Activated T-helper 17 cell treated with anti-CD3 and anti-CD28 coated beads, Interleukin-2, amount 50 U/mL, for 72 hours (primary cell): ENCODE data around the gene PERM1. TPM values are rescaled to one million over a fixed set of nuclear protein-coding genes. Genes with fewer than 3 reads are reported as not detected.

Experiments used
- ATAC-seq: fragments of 150-1000 bp; cut with Tn5 transposase; replicated peaks from 2 replicates; pipeline ENCODE4 v1.10.0; 2021; ENCODE audit warnings: mild to moderate bottlenecking, moderate library complexity
- H3K27ac Mint-ChIP-seq: one replicate; pipeline ENCODE4 v1.8.0; 2022; ENCODE audit warnings: mixed read lengths
- H3K27me3 Mint-ChIP-seq: one replicate; pipeline ENCODE4 v1.8.0; 2022; ENCODE audit warnings: mixed read lengths
- H3K36me3 Mint-ChIP-seq: one replicate; pipeline ENCODE4 v1.8.0; 2022; ENCODE audit warnings: low read depth, mild to moderate bottlenecking, mixed read lengths
- H3K4me1 Mint-ChIP-seq: one replicate; pipeline ENCODE4 v1.8.0; 2022; ENCODE audit warnings: mixed read lengths
- H3K4me3 Mint-ChIP-seq: one replicate; pipeline ENCODE4 v1.8.0; 2022; ENCODE audit warnings: mild to moderate bottlenecking, mixed read lengths
- H3K9me3 Mint-ChIP-seq: one replicate; pipeline ENCODE4 v1.8.0; 2022; ENCODE audit warnings: mixed read lengths
- total RNA-seq, 2 donors: library from RNA; stranded (reverse); gene quantifications; one replicate each; pipeline ENCODE4 v1.2.3, GENCODE V29; 2022

The PERM1 gene
- total RNA-seq, 2 donors from 2014 or later: not detected

DNA sequence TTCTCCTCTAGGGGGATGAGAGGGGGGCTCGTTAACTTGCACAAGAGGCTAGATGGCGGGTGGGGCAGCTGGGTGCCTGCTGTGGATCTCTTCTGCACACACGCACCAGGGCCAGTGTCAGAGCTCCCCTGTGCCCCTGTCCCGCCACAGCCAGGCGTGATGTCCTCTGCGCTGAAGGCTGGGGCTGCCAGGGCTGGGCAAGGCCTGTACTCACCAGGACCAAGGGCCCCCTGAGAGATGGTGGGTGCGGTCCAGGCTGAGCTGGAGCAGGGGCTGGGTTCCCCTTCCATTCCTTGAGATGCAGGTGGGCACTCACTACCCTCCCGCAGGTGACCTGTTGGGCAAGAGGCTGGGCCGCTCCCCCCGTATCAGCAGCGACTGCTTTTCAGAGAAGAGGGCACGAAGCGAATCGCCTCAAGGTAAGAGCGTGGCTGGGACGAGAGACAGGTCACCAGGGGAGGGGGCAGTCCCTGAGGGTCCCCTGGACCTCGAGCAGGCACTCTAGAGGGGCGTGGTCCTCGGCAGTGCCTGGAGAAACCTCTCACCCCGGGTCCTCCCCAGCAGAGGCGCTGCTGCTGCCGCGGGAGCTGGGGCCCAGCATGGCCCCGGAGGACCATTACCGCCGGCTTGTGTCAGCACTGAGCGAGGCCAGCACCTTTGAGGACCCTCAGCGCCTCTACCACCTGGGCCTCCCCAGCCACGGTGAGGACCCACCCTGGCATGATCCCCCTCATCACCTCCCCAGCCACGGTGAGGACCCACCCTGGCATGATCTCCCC is 43.0 kb downstream of the PERM1 start:
- no peak for ATAC-seq
- Mint-ChIP-seq H3K4me3 (no peak overlapping the region), H3K9me3 (no peaks in the 10 kb centered on the region)

GRCh38 chr1:938088-938683 is 43.7 kb downstream of the PERM1 start:
- H3K4me1 Mint-ChIP-seq: no peaks in the 10 kb centered on the region
- no peak overlapping the region for H3K4me3 Mint-ChIP-seq
- H3K27ac Mint-ChIP-seq: no peak overlapping the region
- ATAC-seq: peak; percentile 60
- no peaks in the 10 kb centered on the region for H3K9me3 Mint-ChIP-seq
- peaks cover 3% of the 10 kb centered on the region for H3K36me3 Mint-ChIP-seq
- peaks cover 15% of the 10 kb centered on the region for H3K27me3 Mint-ChIP-seq

More for the DNA sequence above, 43.0 kb downstream of the PERM1 start:
- Mint-ChIP-seq H3K36me3 (peaks cover 8% of the 10 kb centered on the region), H3K4me1 (no peaks in the 10 kb centered on the region), H3K27ac (no peak overlapping the region), H3K27me3 (peaks cover 15% of the 10 kb centered on the region)

DNA sequence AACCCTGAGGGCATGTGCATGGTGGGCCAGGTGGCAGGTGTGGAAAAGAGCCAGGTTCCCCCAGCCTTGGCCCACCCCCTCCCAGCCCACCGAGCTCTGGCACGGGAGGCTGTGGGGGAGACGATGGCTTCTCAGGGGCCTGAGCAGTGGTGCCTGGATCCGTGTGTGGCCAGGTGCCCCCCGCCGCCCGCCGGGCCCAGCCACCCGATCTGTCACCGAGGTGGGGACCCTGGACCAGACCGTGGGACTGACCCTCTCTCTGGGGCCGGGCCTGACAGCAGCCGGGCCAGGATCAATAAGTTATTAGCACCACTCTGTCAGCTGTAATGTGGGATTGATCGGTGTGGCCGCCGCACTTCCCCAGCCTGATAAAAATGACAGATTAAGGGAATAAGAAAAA is 44.4 kb downstream of the PERM1 start:
- H3K36me3 Mint-ChIP-seq: no peaks in the 10 kb centered on the region
- no peak overlapping the region for H3K27ac Mint-ChIP-seq
- no peak for ATAC-seq
- no peaks in the 10 kb centered on the region for H3K4me1 Mint-ChIP-seq
- H3K9me3 Mint-ChIP-seq: no peaks in the 10 kb centered on the region
- peaks cover 15% of the 10 kb centered on the region for H3K27me3 Mint-ChIP-seq
- no peak overlapping the region for H3K4me3 Mint-ChIP-seq

DNA sequence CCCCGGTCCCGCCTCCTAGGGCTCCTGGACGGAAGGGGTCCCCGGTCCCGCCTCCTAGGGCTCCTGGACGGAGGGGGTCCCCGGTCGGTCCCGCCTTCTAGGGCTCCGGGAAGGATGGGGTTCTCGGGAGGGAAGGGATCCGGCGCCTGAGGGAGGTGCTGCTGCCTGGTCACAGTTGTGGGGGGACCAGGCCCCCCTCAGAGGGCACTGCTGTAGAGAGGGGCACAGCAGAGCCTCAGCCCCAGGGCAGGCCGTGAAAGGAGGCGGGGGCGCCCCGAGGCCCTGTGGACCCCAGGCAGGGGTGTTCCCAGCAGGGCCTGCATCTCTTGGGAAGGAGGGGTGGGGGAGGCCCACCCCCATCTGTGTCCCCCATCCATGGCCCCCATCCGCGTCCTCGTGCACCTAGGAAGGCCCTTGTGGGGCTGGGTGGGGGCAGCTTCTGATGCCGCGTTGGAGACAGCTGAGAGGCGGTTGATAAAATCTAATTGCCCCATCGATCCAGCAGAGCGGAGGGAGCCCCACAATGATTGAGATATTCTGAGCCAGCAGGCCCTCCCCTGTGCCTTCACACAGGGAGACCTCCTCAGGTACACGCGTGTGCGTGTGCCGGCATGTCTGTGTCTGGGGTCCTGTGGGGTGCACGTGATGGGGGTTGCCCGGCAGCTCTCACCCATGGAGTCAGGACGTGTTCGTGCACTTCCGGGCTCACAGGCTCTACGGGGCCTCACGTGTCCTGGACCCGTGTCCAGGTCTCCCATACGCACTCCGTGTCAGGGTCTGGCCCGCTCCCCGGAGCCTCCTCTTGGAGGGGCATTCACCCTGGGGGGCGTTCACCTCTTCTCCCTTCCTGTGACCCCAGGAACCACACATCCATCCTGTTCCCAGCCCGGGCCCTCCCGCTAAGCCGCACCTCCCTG is 45.3 kb downstream of the PERM1 start:
- no peaks in the 10 kb centered on the region for H3K9me3 Mint-ChIP-seq
- peaks cover 15% of the 10 kb centered on the region for H3K27me3 Mint-ChIP-seq
- no peak overlapping the region for H3K27ac Mint-ChIP-seq
- ATAC-seq: no peak
- no peaks in the 10 kb centered on the region for H3K36me3 Mint-ChIP-seq
- no peaks in the 10 kb centered on the region for H3K4me1 Mint-ChIP-seq
- H3K4me3 Mint-ChIP-seq: no peak overlapping the region

DNA sequence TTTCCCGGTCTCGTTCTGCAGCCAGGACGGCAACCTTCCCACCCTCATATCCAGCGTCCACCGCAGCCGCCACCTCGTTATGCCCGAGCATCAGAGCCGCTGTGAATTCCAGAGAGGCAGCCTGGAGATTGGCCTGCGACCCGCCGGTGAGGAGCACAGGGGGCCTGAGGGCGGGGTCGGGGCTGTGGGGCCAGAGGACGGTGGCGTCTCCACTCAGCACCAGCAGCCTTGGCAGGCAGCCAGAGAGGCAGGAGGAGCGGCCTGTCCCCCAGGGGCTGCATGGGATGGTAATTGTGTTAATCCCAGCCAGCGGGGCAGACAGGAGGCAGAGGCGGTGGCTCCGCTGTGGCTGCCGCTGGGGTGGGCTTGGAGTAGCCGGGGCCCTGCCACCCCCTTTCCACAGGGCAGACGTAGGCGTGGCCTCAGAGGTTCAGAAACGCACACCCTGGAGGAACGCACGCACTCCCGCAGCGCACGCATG is 46.1 kb downstream of the PERM1 start:
- peaks cover 14% of the 10 kb centered on the region for H3K27me3 Mint-ChIP-seq
- no peak overlapping the region for H3K4me3 Mint-ChIP-seq
- no peak overlapping the region for H3K27ac Mint-ChIP-seq

DNA sequence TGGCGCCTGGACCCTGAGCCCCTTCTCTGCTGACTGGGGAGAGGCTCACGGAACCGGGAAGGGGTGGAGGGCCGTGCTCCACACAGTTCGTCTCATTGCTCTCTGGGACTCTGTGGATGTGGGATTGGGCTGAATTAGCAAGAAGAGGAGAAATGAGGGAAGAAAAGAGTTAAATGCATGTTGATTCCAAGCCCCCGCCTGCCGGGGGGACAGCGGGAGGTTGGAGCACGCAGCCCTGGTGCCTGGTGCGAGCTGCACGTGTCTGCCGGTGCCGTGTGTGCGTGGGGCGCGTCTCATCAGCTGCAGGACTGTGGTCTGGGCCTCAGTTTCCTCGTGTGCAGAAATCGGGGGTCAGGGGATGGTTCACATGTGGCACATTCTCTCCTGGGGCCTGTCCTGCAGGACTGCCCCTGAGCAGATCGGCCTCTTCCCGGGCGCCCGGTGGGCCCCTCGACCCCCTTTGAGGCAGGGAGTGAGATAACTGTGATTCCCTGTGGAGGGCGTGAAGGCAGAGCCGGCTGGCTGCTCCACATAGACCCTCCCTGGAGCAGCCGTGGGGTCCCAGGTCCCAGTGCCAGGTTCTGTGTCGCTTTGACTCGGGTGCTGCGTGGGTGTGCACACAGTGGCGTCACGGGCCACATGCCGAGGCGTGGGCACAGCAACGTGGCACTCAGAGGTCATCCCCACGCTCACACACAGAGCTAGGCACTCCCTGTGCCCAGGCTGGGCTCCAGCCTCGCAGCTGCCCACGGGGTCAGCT is 46.7 kb downstream of the PERM1 start:
- Mint-ChIP-seq H3K9me3 (no peaks in the 10 kb centered on the region), H3K27ac (no peak overlapping the region), H3K27me3 (peaks cover 14% of the 10 kb centered on the region), H3K4me3 (no peak overlapping the region), H3K4me1 (no peaks in the 10 kb centered on the region), H3K36me3 (no peaks in the 10 kb centered on the region)
- ATAC-seq: no peak

More for the DNA sequence above, 46.1 kb downstream of the PERM1 start:
- H3K9me3 Mint-ChIP-seq: no peaks in the 10 kb centered on the region
- no peak for ATAC-seq
- H3K36me3 Mint-ChIP-seq: no peaks in the 10 kb centered on the region
- H3K4me1 Mint-ChIP-seq: no peaks in the 10 kb centered on the region

DNA sequence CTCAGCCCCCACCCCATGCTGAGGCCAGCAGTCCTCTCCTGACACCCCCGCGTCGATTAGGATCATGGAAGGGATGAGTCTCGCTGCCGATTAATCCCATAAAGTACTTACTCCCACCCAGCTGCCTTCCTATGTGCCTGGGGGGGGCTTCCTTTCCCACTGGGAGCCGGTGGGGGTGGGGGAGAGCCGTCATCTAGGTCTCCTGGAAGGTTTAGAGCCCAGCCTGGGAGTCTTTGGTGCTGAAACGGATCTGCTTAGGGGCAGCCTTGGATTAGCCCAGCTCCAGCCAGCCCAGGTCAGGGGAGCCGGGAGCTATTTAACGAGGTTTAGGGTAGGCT is 48.3 kb downstream of the PERM1 start:
- Mint-ChIP-seq H3K4me3 (no peak overlapping the region), H3K27ac (no peak overlapping the region), H3K36me3 (no peaks in the 10 kb centered on the region), H3K27me3 (peaks cover 11% of the 10 kb centered on the region), H3K4me1 (no peaks in the 10 kb centered on the region), H3K9me3 (no peaks in the 10 kb centered on the region)
- ATAC-seq: no peak

DNA sequence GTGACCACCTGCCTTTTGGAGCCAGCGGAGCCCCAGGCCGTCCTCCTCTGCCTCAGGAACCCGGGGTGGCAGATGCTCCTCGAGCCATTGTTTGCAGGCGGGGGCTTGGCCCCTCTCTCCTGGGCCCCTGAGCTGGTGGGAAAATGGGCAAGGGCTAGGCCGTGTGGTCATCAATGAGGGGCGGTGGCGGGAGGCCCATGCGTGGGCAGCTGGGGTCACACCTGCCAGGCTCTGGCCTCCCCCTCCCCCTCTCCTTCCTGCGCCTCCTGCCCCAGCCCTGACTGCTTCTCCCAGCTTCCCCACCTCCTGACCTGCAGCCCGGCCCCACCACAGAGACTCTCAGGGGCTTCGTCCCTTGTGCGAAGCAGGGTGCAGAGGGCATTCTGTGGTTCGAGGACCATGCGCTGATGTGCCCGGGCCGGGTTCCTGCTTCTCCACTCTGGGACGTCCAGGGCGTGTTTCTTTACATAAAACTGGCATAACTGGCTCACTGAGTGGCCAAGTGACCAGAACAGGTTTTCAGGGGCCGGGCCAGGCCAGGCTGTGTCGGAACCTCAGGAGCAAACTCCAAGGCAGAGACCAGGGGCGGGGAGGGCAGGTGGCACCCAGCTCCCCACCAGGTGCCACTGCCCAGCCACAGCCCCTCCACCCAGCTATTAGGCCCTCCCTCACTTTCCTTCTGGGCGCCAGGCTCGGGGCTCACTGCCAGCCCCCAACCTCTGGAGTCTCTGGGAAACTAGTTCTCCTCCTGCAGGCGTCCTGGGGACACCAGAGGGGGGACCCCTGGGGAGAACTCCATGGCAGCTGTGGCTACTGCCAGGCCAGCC is 48.9 kb downstream of the PERM1 start:
- Mint-ChIP-seq H3K9me3 (no peaks in the 10 kb centered on the region), H3K27me3 (peaks cover 11% of the 10 kb centered on the region), H3K4me1 (no peaks in the 10 kb centered on the region), H3K36me3 (no peaks in the 10 kb centered on the region), H3K27ac (no peak overlapping the region), H3K4me3 (no peak overlapping the region)
- no peak for ATAC-seq

DNA sequence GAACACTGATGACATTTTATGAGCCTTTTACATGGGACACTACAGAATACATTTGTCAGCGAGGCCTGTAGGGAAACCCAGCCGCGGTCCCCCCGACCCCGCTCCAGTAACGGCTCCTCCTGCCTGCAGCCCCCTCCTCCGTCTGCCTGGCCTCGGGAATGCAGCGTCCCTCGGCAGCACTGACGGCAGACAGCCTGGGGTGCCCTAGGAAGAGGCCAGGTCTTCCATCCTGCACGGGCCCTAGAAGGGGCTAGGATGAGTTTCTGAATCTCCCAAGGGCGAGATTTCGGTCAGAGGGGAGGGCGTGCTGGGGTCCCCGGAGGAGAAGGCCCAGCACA is 49.8 kb downstream of the PERM1 start:
- ATAC-seq: no peak
- H3K9me3 Mint-ChIP-seq: no peaks in the 10 kb centered on the region
- H3K27ac Mint-ChIP-seq: no peak overlapping the region
- H3K4me3 Mint-ChIP-seq: no peak overlapping the region
- H3K27me3 Mint-ChIP-seq: peaks cover 8% of the 10 kb centered on the region
- H3K4me1 Mint-ChIP-seq: no peaks in the 10 kb centered on the region
- H3K36me3 Mint-ChIP-seq: no peaks in the 10 kb centered on the region

GRCh38 chr1:931380-932172 is 50.3 kb downstream of the PERM1 start:
- no peak overlapping the region for H3K27ac Mint-ChIP-seq

GRCh38 chr1:930633-931138 is 51.2 kb downstream of the PERM1 start:
- Mint-ChIP-seq H3K27ac (no peak overlapping the region), H3K9me3 (no peaks in the 10 kb centered on the region), H3K36me3 (no peaks in the 10 kb centered on the region), H3K27me3 (peaks cover 16% of the 10 kb centered on the region), H3K4me3 (no peak overlapping the region), H3K4me1 (no peaks in the 10 kb centered on the region)
- no peak for ATAC-seq

More at GRCh38 chr1:931380-932172, 50.3 kb downstream of the PERM1 start:
- H3K9me3 Mint-ChIP-seq: no peaks in the 10 kb centered on the region
- no peak for ATAC-seq
- peaks cover 11% of the 10 kb centered on the region for H3K27me3 Mint-ChIP-seq
- H3K4me1 Mint-ChIP-seq: no peaks in the 10 kb centered on the region
- no peak overlapping the region for H3K4me3 Mint-ChIP-seq
- no peaks in the 10 kb centered on the region for H3K36me3 Mint-ChIP-seq

DNA sequence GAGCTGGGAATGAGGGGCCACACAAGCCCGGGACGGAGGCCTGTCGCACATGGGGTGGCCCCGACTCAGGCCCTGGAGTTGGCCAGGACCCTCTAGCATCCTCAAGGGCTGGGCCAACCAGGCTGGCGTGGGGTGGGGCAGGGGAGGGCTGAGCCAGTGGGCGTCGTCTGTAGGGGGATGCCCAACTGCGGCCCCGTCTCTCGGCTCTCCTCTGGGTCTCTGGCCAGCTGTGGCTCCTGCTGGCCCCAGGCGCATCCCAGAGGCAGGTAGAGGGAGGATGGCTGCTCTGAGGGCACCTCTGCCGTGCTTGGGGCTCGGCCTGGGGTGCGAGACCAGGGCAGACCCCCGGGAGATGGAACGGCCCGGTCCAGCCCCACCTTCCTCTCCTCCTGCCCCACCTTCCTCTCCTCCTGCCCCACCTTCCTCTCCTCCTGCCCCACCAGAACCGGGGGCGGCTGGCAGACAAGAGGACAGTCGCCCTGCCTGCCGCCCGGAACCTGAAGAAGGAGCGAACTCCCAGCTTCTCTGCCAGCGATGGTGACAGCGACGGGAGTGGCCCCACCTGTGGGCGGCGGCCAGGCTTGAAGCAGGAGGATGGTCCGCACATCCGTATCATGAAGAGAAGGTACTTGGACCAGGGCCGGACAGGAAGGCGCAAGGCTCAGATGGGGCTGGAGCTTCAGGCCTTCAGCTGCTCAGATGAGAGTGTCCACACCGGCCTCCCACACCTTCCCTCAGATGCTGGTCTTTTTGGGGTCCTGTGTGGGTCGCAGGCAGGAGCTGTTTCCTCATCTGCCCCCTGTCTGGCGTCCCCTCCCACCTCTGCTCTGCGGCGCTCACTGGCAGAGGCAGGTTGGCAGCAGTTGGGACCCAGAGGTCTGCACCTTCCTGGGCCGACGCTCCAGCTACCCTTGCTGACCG is 51.9 kb downstream of the PERM1 start:
- Mint-ChIP-seq H3K4me3 (no peak overlapping the region), H3K27me3 (peaks cover 13% of the 10 kb centered on the region), H3K9me3 (no peaks in the 10 kb centered on the region), H3K36me3 (no peaks in the 10 kb centered on the region), H3K4me1 (no peaks in the 10 kb centered on the region), H3K27ac (no peak overlapping the region)
- no peak for ATAC-seq
